Spleen (tissue), 7 donors: ENCODE measurements around the gene PARD3B.

Source experiments
- POLR2A ChIP-seq, 3 donors: fragments of 450-650 bp; IDR thresholded peaks; one replicate each; pipeline ENCODE4 v1.5.1; 2017; ENCODE audit warnings: antibody characterized with exemption in 3 of 3, mild to moderate bottlenecking in 1 of 3
- POLR2AphosphoS5 ChIP-seq, 3 donors: sonication (generic); formaldehyde crosslinking; IDR thresholded peaks; one replicate each; pipeline ENCODE4 v1.5.1; 2017; ENCODE audit warnings: antibody characterized with exemption in 3 of 3
- TF ChIP-seq, protein P1 (sequence below), 11 experiments: fragments of 200-600 bp in 7 of 11; fragments of 450-650 bp in 4 of 11; sonication (generic) in 4 of 11; IDR thresholded peaks in 8 of 11; conservative IDR thresholded peaks in 3 of 11; 1 replicate in 7 of 11; 2 replicates in 4 of 11; pipeline versions ENCODE4 v1.4.0 to v1.8.0; 2016 to 2021; ENCODE audit warnings: antibody characterized with exemption in 11 of 11, inconsistent platforms in 4 of 11, mild to moderate bottlenecking in 1 of 11
- donor health status: DM: no; HTN: no; CAD: no; lungs with moderate emphysema.
- donor health status: DM: no; HTN: no; CAD: no.
- donor health status: DM: no; HTN: no; CAD: no.

DNA sequence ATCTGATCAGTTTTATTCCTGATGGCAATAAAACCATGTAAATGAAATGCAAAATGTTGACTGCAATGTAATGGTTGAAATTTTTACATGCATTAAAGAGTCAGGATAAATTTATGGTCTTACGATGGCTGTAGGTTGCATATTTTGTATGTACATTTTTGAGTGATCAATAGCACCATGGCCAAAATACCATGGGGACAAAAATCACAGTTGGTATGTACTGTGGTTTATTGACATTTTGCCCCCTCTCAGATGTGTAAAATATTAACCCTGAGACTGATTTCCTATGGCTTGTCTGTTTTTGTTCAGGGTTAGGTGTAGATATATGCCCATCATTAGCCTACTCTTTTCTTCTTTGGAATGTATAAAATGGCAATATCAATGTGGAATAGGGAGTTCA, 138.1 kb downstream of the PARD3B start:
- TF ChIP-seq, protein P1, sequence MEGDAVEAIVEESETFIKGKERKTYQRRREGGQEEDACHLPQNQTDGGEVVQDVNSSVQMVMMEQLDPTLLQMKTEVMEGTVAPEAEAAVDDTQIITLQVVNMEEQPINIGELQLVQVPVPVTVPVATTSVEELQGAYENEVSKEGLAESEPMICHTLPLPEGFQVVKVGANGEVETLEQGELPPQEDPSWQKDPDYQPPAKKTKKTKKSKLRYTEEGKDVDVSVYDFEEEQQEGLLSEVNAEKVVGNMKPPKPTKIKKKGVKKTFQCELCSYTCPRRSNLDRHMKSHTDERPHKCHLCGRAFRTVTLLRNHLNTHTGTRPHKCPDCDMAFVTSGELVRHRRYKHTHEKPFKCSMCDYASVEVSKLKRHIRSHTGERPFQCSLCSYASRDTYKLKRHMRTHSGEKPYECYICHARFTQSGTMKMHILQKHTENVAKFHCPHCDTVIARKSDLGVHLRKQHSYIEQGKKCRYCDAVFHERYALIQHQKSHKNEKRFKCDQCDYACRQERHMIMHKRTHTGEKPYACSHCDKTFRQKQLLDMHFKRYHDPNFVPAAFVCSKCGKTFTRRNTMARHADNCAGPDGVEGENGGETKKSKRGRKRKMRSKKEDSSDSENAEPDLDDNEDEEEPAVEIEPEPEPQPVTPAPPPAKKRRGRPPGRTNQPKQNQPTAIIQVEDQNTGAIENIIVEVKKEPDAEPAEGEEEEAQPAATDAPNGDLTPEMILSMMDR (IDR thresholded peaks at IDR 0.05 in 8 of 11, conservative IDR thresholded peaks at IDR 0.05 in 3 of 11): no peak
- TF ChIP-seq POLR2AphosphoS5 (IDR thresholded peaks at IDR 0.05): no peak
- TF ChIP-seq POLR2A (IDR thresholded peaks at IDR 0.05): no peak
